Measurements from ENCODE around the gene CHORDC1. TPM values are rescaled to one million over a fixed set of nuclear protein-coding genes. Genes with fewer than 3 reads are reported as not detected.

Gene CHORDC1
- total RNA-seq, 2 experiments from 2014 or later = 62.6 to 71.0 TPM

GRCh38 chr11:90237004-90237403 is 14.2 kb upstream of the CHORDC1 start:
- peaks cover 2% of the 10 kb centered on the region for H3K27me3 Mint-ChIP-seq
- ChIA-PET POLR2A (no interaction called here), CTCF (no interaction called here)
- DNase-seq = no peak
- no peak overlapping the region for H3K4me3 Mint-ChIP-seq
- peaks cover 17% of the 10 kb centered on the region for H3K4me1 Mint-ChIP-seq (ENCODE audit: low read depth)
- no peaks in the 10 kb centered on the region for H3K9me3 Mint-ChIP-seq
- intact Hi-C loops (cut with micrococcal nuclease) = no loop called here
- no peaks in the 10 kb centered on the region for H3K36me3 Mint-ChIP-seq
- H3K27ac Mint-ChIP-seq = no peak overlapping the region

- Mint-ChIP-seq H3K4me3 (no peak overlapping the region), H3K9me3 (no peaks in the 10 kb centered on the region), H3K36me3 (no peaks in the 10 kb centered on the region), H3K4me1 (ENCODE audit: low read depth) (peaks cover 8% of the 10 kb centered on the region), H3K27ac (no peak overlapping the region), H3K27me3 (peaks cover 2% of the 10 kb centered on the region)
- POLR2A ChIA-PET = no interaction called here
- DNase-seq = no peak
- CTCF ChIA-PET = interaction anchor here (0.7 to 1.4 kb wide), 3 partner anchors 11 to 31 kb away, joined by 3 to 4 read pairs (median 3); partner anchors contain the start of gene CHORDC1
- intact Hi-C loops (cut with micrococcal nuclease) = no loop called here
Measured at GRCh38 chr11:90235526-90235925, 12.7 kb upstream of the CHORDC1 start.

GRCh38 chr11:90234977-90235376 is 12.1 kb upstream of the CHORDC1 start:
- Mint-ChIP-seq H3K4me1 (ENCODE audit: low read depth) (peaks cover 3% of the 10 kb centered on the region), H3K4me3 (no peak overlapping the region), H3K27ac (no peak overlapping the region), H3K27me3 (peaks cover 4% of the 10 kb centered on the region), H3K36me3 (peaks cover 2% of the 10 kb centered on the region), H3K9me3 (no peaks in the 10 kb centered on the region)
- ChIA-PET CTCF (interaction anchor here (0.7 to 1.4 kb wide), 2 partner anchors 11 to 30 kb away, joined by 3 to 4 read pairs; no protein-coding TSS in a partner anchor), POLR2A (no interaction called here)
- DNase-seq = no peak
- intact Hi-C loops (cut with micrococcal nuclease) = no loop called here

GRCh38 chr11:90229791-90230190 is 6.9 kb upstream of the CHORDC1 start:
- H3K4me1 Mint-ChIP-seq (ENCODE audit: low read depth) = peaks cover 2% of the 10 kb centered on the region
- H3K27ac Mint-ChIP-seq = no peak overlapping the region
- CTCF ChIA-PET = interaction anchor here (1.5 kb wide), 1 partner anchor 25 kb away, joined by 4 read pairs; no protein-coding TSS in a partner anchor
- intact Hi-C loops (cut with micrococcal nuclease) = loop anchor here (10.0 kb wide), 1 partner anchor 1895 kb away; the partner anchor contains the start of gene CTSC
- peaks cover 2% of the 10 kb centered on the region for H3K27me3 Mint-ChIP-seq
- no peak for DNase-seq
- no peaks in the 10 kb centered on the region for H3K9me3 Mint-ChIP-seq
- POLR2A ChIA-PET = no interaction called here
- H3K36me3 Mint-ChIP-seq = peaks cover 2% of the 10 kb centered on the region
- H3K4me3 Mint-ChIP-seq = no peak overlapping the region

- peaks cover 2% of the 10 kb centered on the region for H3K36me3 Mint-ChIP-seq
- peaks cover 2% of the 10 kb centered on the region for H3K27me3 Mint-ChIP-seq
- H3K9me3 Mint-ChIP-seq = no peaks in the 10 kb centered on the region
- no peak overlapping the region for H3K27ac Mint-ChIP-seq
- ChIA-PET POLR2A (no interaction called here), CTCF (no interaction called here)
- intact Hi-C loops (cut with micrococcal nuclease) = loop anchor here (10.0 kb wide), 1 partner anchor 1893 kb away; the partner anchor contains the start of gene CTSC
- DNase-seq = no peak
- H3K4me1 Mint-ChIP-seq (ENCODE audit: low read depth) = peaks cover 5% of the 10 kb centered on the region
- H3K4me3 Mint-ChIP-seq = no peak overlapping the region
Measured at GRCh38 chr11:90228056-90228455, 5.2 kb upstream of the CHORDC1 start.

- H3K4me3 Mint-ChIP-seq = peak overlapping the region; percentile 98
- no peaks in the 10 kb centered on the region for H3K9me3 Mint-ChIP-seq
- ChIA-PET CTCF (interaction anchor here (1.1 to 2.7 kb wide), 4 partner anchors 9 to 19 kb away, joined by 3 to 16 read pairs (median 4); no protein-coding TSS in a partner anchor), POLR2A (interaction anchor here (0.8 to 1.0 kb wide), 2 partner anchors 14 to 35 kb away, joined by 3 read pairs; no protein-coding TSS in a partner anchor)
- intact Hi-C loops (cut with micrococcal nuclease) = loop anchor here (2.0 to 10.0 kb wide), 2 partner anchors 18 to 1888 kb away; partner anchors contain the start of gene CTSC
- H3K36me3 Mint-ChIP-seq = peaks cover 28% of the 10 kb centered on the region
- no peaks in the 10 kb centered on the region for H3K27me3 Mint-ChIP-seq
- DNase-seq = no peak
- peak overlapping the region; percentile 93 for H3K27ac Mint-ChIP-seq
- H3K4me1 Mint-ChIP-seq (ENCODE audit: low read depth) = peaks cover 38% of the 10 kb centered on the region
Measured at GRCh38 chr11:90223248-90223585, 368 bp upstream of the CHORDC1 start.

GRCh38 chr11:90221803-90222458 is 918 bp downstream of the CHORDC1 start:
- peaks cover 30% of the 10 kb centered on the region for H3K36me3 Mint-ChIP-seq
- peak overlapping the region; percentile 93 for H3K27ac Mint-ChIP-seq
- H3K4me1 Mint-ChIP-seq (ENCODE audit: low read depth) = peaks cover 48% of the 10 kb centered on the region
- no peak for DNase-seq
- H3K9me3 Mint-ChIP-seq = no peaks in the 10 kb centered on the region
- H3K4me3 Mint-ChIP-seq = peak overlapping the region; percentile 98
- intact Hi-C loops (cut with micrococcal nuclease) = loop anchor here (2.0 to 10.0 kb wide), 2 partner anchors 17 to 1887 kb away; partner anchors contain the start of gene CTSC
- no peaks in the 10 kb centered on the region for H3K27me3 Mint-ChIP-seq
- CTCF ChIA-PET = interaction anchor here (1.6 kb wide), 1 partner anchor 17 kb away, joined by 5 read pairs; no protein-coding TSS in a partner anchor
- POLR2A ChIA-PET = interaction anchor here (1.7 kb wide), 1 partner anchor 11 kb away, joined by 4 read pairs; no protein-coding TSS in a partner anchor

- H3K9me3 Mint-ChIP-seq = no peaks in the 10 kb centered on the region
- H3K27me3 Mint-ChIP-seq = no peaks in the 10 kb centered on the region
- no peak for DNase-seq
- H3K4me3 Mint-ChIP-seq = peak overlapping the region; percentile 98
- peaks cover 55% of the 10 kb centered on the region for H3K4me1 Mint-ChIP-seq (ENCODE audit: low read depth)
- intact Hi-C loops (cut with micrococcal nuclease) = loop anchor here (1.0 to 10.0 kb wide), 2 partner anchors 20 to 1886 kb away; partner anchors contain the start of gene CTSC
- peak overlapping the region; percentile 33 for H3K27ac Mint-ChIP-seq
- ChIA-PET POLR2A (no interaction called here), CTCF (interaction anchor here (2.0 kb wide), 1 partner anchor 16 kb away, joined by 11 read pairs; no protein-coding TSS in a partner anchor)
- peaks cover 36% of the 10 kb centered on the region for H3K36me3 Mint-ChIP-seq
Measured at GRCh38 chr11:90220391-90220790, 2.5 kb downstream of the CHORDC1 start.

GRCh38 chr11:90219438-90219837 is 3.4 kb downstream of the CHORDC1 start:
- POLR2A ChIA-PET = no interaction called here
- Mint-ChIP-seq H3K36me3 (peaks cover 36% of the 10 kb centered on the region), H3K27me3 (no peaks in the 10 kb centered on the region), H3K4me3 (peak overlapping the region; percentile 8), H3K9me3 (no peaks in the 10 kb centered on the region), H3K27ac (peak overlapping the region; percentile 64), H3K4me1 (ENCODE audit: low read depth) (peaks cover 52% of the 10 kb centered on the region)
- intact Hi-C loops (cut with micrococcal nuclease) = no loop called here
- DNase-seq = no peak
- CTCF ChIA-PET = interaction anchor here (2.0 kb wide), 1 partner anchor 15 kb away, joined by 11 read pairs; no protein-coding TSS in a partner anchor

- peaks cover 50% of the 10 kb centered on the region for H3K4me1 Mint-ChIP-seq (ENCODE audit: low read depth)
- intact Hi-C loops (cut with micrococcal nuclease) = no loop called here
- peak; percentile 51 for DNase-seq
- no peaks in the 10 kb centered on the region for H3K27me3 Mint-ChIP-seq
- ChIA-PET POLR2A (no interaction called here), CTCF (interaction anchor here (2.5 kb wide), 1 partner anchor 14 kb away, joined by 12 read pairs; no protein-coding TSS in a partner anchor)
- H3K27ac Mint-ChIP-seq = no peak overlapping the region
- no peak overlapping the region for H3K4me3 Mint-ChIP-seq
- peaks cover 39% of the 10 kb centered on the region for H3K36me3 Mint-ChIP-seq
- no peaks in the 10 kb centered on the region for H3K9me3 Mint-ChIP-seq
Measured at GRCh38 chr11:90218606-90219005, 4.2 kb downstream of the CHORDC1 start.

- H3K27ac Mint-ChIP-seq = peak overlapping the region; percentile 50
- H3K4me3 Mint-ChIP-seq = no peak overlapping the region
- DNase-seq = no peak
- H3K4me1 Mint-ChIP-seq (ENCODE audit: low read depth) = peaks cover 53% of the 10 kb centered on the region
- no peaks in the 10 kb centered on the region for H3K9me3 Mint-ChIP-seq
- ChIA-PET CTCF (interaction anchor here (2.5 kb wide), 1 partner anchor 12 kb away, joined by 12 read pairs; no protein-coding TSS in a partner anchor), POLR2A (no interaction called here)
- H3K27me3 Mint-ChIP-seq = no peaks in the 10 kb centered on the region
- peaks cover 41% of the 10 kb centered on the region for H3K36me3 Mint-ChIP-seq
- intact Hi-C loops (cut with micrococcal nuclease) = no loop called here
Measured at GRCh38 chr11:90216611-90217010, 6.2 kb downstream of the CHORDC1 start.

GRCh38 chr11:90213322-90213721 is 9.5 kb downstream of the CHORDC1 start:
- no peak for DNase-seq
- Mint-ChIP-seq H3K27ac (peak overlapping the region; percentile 40), H3K27me3 (no peaks in the 10 kb centered on the region), H3K4me1 (ENCODE audit: low read depth) (peaks cover 21% of the 10 kb centered on the region), H3K36me3 (peaks cover 35% of the 10 kb centered on the region), H3K4me3 (no peak overlapping the region), H3K9me3 (no peaks in the 10 kb centered on the region)
- ChIA-PET POLR2A (no interaction called here), CTCF (no interaction called here)
- intact Hi-C loops (cut with micrococcal nuclease) = no loop called here
